GM19455 (cell line): ENCODE measurements around the gene DEF6.
A peak's percentile ranks its signal among the peaks of the same experiment; 100 is the strongest.

Experiments
- ATAC-seq: cut with Tn5 transposase; IDR thresholded peaks from one replicate; pipeline ENCODE4 v1.9.1; 2021; ENCODE audit not compliant: unreplicated experiment

DEF6 gene

DNA sequence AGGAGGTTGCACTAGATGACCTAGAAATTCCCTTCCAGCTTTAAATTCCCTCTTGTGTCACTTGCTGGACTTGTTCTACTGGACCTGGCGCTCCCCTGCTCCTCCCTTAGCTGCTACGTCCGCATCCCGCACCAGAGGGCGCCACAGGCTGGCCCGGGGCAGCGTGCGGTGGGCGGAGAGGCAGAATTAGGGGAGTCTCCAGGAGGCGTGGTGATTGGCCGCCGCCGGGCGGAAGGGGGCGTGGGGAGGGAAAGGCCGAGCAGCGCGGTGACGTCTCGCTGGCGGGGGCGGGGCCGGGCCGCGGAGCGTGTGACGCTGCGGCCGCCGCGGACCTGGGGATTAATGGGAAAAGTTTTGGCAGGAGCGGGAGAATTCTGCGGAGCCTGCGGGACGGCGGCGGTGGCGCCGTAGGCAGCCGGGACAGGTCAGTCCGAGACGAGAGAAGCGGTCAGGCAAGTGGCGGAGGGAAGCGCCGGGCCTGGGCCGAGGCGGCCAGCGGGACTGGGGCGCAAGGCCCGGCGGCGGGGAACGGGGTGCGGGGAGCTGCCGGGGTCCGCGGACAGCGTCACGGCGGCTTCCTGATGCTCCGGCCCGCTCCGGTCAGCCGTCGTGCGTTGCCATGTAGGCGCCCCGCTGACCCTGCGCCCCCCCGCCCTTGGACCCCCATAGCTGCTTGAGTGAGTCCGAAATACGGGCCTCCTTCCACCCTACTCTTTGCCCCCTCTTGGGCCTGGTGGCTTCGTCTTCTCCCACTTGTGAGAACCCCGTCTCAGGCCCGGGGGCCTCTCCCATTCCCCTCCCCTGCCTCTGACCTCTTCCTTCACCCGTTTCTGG, 44.9 kb downstream of the DEF6 start, which contains the start of gene PPARD:
Gene PPARD (plus strand): TSS at position 301 of the 834 bp plus-strand sequence. CDS start 68,530 bp downstream, outside the sequence.
- ATAC-seq = peak; percentile 92

DNA sequence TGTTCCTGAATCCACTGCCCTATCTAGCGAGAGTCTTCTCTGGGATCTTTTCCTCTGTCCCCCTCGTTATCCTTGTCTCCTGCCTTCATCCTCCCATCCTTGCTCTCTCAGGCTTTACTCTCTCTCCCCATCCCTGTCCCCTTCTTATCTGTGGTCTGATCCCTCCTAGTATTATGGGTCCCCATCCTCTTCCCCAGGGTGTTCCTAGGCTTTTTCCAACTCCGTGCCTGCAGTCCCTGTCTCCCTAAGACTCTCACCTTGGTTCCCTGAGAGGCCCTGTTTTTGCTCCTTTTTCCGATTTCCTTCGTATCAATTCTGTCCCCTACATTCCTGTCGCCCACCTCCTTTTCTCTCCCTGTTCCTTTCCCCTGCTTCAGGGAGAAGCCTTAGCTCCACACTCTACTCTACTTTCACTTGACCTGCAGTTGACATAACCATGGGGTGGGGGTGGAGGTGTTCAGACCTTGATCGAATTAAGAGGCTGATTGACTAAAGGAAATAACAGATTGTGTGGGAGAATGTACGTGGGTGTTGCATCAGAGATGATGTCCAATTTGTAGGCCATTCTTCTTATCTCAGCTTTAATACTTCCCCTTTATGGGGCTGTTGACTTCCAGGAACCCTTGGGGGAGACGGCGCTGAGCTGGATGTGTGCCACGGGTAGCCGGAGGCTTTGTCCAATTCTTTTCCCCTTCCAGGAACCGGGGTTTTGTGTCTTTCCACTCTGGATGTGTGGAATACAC, 45.6 kb downstream of the DEF6 start:
- ATAC-seq = no peak

DNA sequence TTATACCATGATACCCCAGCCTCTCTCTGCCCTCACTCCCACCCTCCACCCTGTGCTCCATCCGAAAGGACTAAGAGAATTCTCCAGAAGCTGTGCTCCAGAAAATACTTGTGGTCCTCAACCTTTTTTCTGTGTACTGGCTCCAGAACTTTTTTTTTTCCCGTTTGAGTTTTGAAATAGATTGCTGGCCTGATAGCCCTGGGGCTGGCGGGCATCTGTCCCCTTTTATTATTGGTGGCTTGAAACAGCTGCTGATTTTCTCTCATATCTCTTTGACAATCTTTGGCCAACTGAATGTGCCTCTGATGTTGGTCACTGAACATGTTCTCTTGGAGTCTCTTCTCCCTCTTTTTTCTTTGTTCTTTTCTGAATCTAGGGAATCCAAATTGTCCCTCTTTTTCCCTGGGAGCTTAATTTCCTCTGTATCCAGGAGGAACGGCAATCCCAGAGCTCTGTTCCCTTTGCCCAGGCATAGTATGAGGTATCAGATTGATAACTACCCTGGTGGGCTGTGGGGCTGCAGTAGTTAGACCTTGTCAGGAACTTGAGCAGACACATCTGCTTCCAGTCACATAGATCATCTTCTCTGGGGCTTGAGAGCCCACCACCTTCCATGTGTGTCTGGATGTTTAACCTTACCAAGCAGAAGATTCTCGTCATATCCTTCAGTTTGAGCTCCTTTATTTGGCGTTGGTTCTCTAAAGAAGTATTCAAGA, 46.4 kb downstream of the DEF6 start:
- ATAC-seq = no peak

DNA sequence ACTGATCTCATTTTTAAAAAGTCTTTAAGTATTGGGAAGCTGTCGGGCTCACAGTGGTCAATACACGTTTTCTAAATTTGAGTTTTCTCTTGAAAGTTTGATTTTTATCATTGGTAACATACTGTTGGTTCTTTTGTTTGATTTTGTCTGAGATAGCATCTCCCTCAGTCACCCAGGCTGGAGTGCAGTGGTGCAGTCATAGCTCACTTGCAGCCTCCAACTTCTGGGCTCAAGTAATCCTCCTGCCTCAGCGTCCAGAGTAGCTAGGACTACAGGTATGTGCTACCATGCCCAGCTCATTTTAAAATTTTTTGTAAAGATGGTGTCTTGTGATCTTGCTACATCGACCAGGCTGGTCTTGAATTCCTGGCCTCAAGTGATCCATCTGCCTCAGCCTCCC, 53.8 kb downstream of the DEF6 start:
- ATAC-seq = no peak

DNA sequence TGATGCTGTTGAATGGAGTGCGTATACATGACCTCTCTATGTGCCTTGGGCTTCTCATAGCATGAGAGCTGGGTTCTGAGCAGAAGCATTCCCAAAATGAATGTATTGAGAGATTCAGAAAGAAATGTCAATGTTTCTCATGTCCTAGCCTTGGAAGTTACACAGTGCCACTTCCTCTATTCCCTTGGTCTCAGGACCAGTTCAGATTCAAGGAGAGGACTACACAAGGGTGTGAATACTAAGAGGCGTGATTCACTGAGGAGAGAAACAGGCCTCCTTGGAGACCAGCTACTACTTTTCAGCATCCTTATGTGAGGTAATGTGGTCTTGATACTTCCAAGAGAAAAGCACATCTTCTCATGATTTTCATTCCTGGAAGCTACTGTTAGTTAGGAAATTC, 55.1 kb downstream of the DEF6 start:
- ATAC-seq = no peak

DNA sequence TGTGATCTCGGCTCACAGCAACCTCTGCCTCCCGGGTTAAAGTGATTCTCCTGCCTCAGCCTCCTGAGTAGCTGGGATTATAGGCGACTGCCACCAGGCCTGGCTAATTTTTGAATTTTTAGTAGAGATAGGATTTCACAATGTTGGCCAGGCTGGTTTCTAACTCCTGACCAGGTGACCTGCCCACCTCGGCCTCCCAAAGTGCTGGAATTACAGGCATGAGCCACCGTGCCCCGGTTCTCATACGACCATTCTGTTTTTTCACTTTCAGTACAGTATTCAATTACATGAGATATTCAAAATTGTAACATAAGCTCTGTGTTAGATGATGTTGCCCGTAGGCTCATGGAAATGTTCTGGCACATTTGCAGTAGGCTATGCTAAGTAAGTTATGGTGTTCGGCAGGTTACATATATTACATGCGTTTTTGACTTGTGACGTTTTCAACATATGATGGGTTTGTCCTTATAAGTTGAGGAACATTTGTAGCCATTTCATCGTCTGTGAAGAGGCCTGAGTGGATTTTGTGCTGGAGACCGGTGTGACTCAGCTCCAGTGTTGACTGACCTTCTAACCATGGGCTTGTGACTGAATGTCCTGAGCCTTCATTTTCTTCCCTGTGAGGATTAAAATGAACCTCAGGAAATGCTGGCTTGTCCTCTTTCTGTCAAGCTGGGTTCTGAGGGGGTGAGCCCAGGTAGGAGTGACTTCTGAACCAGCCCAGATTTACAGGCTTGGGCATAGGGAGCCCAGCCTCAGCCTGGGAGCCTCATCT, 56.9 kb downstream of the DEF6 start:
- ATAC-seq = no peak

DNA sequence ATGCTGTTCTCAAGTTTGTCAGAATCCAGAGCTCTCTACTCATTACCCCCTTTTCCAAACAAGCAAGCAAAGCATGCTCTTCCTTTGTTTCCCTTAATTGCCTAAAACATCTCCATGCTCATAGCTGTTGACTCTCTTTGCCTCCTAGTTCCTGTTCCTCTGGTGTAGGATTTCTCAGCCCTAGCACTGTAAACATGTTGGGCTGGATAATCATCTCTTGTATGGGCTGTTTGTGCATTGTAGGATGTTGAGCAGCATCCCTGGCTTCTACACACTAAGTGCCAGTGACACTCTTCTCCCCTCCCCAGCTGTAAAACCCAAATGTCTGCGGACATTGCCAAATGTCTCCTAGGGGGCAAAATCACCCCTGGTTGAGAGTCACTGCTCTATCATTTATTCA, 58.8 kb downstream of the DEF6 start:
- ATAC-seq = no peak

DNA sequence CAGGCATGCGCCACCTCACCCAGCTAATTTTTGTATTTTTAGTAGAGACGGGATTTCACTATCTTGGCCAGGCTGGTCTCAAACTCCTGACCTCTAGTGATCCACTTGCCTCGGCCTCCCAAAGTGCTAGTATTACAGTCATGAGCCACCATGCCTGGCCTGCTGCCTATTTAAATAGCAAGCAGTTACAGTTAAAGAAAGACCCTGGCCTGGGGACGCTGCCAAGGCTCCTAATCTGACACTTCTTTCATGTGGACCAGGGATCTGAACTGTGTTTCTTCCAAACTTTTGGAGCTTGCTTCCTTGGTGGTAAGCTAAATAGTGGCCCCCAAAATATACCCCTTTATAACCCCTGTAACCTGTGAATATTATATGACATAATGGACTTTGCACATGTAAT, 60.1 kb downstream of the DEF6 start:
- no peak for ATAC-seq

DNA sequence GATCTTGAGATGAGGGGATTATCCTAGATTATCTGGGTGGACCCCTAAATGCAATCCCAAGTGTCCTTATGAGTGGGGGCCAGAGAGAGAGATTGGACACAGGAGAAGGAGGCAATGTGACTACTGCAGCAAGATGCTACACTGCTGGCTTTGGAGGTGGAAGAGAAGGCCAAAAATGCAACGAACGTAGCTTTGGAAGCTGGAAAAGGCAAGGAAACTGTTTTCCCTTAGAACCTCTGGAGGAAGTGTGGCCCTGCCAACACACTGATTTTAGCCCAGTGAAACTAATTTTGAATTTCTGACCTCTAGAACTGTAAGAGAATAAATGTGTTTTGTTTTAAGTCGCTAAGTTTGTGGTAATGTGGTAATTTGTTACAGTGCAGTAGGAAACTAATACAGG, 60.5 kb downstream of the DEF6 start:
- ATAC-seq = no peak

DNA sequence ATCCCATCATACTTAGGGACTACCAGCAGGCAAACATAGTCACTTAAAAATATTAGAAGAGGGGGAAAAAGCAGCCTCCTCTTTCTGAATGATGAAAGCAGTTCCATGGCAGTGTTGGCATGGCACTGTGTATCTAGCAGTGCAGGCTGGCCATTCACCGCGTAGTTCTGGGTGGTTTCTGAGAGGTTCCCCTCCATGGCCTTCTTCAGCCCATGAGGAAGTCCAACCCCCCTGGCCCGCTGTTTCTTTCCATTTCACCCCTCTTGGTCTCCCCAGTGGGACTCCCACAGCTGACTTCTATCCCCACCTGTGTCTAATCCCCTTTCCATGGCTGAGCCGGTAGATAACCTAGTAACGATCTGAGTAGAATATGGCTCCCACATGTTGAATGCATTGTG, 61.7 kb downstream of the DEF6 start:
- ATAC-seq = no peak

DNA sequence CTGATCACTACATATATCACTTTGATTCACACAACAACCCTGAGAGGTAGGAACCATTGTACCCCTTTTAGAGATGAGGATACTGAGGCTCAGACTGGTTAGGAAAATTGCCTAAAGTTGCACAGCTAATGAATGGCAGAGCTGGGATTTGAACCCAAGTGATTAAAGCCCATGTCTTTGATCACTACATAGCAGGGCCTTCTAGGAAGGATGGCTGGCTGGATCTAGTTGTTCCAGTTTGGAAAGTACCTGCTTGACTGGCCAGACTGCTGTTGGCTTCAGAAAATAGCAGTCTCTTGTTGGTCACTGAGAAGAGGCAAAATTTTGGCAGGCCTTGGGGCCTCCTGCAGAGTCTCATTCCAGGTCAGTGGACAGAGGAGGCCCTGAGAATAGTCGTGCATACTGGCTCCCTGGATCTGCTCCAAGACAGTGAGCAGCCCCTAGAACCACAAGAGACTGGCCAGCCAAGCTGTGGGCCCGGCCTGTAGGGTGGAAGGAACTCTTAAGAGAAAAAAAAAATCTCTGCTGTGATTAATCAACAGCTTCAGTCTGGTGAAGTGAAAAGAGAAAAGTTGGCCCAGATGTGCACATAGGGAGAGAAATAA, 62.2 kb downstream of the DEF6 start:
- ATAC-seq = no peak

DNA sequence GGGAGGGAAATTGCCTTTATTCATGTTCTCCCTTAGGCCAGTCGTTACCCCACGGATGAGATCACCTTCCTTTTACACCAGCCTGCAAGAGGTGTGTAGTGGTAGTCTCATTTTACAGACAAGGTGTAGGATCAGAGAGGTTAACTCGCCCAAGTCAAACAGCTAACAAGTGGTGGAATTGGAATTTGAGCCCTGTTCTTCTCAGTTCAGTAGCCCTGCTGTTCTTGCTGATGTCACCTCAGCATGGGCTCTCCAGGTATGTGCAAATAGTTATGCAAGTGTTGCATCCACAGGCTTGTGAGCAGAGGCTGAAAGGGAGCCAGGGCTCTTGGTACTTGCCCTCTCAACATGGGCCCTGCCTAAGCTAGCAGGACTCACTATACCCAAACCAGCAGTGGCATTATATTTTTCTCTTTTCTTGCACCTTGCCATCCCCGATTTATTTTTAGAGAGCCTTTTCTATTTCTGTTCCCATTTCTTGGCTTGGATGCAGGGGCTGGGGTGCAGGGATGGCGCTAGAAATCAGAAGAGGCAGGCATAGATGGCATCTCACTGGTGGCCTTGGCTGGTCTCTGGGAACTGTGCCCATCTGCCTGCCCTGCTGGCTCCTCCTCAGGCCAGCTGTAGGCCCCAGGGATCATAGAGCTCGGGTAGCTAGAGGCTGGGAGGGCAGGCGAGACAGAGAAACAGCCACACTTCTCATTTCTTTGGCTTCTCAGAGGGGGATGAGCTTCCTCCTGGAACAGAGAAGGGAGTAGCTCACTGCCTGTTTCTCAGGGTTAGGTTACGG, 62.9 kb downstream of the DEF6 start:
- ATAC-seq = no peak

DNA sequence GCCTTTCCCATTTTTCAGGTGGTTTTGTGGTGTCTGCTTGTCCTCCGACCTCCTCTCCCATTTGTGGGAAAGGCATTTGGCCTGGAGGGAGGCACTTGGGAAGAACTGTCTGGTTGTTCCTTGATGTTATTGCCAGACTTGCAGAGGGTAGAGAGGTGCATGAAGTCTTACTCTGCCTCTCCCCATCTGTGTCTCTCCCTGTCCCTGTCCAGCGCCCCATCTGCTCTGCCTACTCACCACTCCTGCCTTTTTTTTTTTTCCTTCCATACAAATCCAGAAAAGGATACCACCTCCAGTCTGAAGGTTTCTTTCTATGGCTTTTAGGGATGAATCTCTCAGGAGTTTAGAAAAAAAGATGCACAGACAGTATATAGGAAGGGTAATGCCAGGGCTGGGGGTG, 64.6 kb downstream of the DEF6 start:
- no peak for ATAC-seq

DNA sequence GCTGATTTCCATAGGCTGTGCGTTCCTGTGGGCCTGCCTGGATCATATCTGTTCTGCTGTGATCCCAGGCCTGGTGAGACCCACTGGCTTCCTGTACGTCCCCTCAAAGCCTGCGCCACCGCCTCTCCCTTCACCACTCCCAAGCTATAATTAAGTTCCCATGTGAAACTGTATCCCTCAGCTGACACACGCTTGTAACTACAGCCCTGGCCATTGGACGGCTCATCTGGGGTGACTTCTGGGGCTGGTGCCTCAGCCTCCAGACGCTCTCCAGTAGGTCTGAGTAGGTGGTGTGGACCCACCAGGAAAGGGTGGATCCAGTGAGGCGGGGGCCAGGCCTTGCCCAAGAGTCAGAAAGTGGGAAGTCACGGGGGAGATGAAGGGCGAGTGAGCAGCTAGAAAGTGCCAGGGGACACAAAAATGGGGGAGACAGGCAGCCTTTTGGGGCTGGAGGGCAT, 65.7 kb downstream of the DEF6 start:
- ATAC-seq = no peak

DNA sequence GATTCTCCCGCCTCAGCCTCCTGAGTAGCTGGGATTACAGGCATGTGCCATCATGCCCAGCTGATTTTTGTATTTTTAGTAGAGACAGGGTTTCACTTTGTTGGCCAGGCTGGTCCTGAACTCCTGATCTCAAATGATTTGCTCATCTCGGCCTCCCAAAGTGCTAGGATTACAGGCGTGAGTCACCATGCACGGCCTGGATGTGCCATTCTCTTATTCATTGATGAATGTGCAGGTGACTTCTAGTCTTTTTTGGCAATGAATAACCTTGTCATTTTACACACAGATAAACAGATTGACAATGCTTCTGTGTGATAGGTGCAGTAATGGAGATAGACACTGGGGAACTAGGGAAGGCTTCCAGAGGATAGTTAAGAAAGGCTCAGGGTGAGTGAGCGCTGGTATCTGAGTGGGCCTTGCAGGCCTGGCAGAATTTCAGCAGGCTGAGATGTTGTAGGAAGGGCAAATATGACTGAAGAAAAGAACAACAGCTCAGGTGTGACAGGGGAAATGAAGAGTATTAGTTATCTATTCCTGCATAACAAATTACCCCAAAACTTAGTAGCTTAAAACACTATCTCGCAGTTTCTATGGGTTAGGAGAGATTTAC, 68.1 kb downstream of the DEF6 start:
- no peak for ATAC-seq

DNA sequence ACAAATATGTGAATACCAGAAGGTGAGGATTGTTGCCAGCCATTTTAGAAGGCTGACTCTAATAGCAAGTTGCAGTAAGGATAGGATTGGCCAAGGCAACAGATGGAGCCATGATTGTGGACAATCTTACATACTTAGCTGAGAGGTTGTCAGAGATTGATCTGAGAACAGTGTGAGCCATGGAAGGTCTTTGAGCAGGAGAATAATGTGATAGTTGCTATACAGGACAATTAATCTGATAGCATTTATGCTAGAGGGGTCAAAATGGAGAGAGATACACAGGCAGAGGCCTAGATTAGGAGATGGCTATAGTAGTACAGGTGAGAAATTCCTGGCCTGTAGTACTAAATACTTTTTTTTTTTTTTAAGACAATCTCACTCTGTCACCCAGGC, 68.6 kb downstream of the DEF6 start:
- no peak for ATAC-seq

DNA sequence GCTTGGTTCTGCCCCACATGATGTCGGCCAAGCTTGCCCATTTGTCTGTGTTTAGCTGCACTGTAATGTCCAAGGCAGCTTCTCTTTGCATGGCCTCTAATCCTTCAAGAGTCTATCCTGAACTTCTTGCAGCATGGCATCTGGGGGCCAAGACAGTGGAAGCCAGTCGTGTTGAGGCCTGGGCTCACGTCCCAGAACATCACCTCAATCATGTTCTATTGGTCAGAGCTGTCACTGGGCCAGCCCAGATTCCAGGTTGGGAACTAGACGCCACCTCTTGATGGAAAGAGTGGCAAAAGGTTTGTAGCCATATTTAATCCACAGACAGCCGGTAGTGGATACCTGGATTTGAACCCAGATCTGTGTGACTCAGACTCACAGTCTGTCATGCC, 70.0 kb downstream of the DEF6 start:
- ATAC-seq = no peak

DNA sequence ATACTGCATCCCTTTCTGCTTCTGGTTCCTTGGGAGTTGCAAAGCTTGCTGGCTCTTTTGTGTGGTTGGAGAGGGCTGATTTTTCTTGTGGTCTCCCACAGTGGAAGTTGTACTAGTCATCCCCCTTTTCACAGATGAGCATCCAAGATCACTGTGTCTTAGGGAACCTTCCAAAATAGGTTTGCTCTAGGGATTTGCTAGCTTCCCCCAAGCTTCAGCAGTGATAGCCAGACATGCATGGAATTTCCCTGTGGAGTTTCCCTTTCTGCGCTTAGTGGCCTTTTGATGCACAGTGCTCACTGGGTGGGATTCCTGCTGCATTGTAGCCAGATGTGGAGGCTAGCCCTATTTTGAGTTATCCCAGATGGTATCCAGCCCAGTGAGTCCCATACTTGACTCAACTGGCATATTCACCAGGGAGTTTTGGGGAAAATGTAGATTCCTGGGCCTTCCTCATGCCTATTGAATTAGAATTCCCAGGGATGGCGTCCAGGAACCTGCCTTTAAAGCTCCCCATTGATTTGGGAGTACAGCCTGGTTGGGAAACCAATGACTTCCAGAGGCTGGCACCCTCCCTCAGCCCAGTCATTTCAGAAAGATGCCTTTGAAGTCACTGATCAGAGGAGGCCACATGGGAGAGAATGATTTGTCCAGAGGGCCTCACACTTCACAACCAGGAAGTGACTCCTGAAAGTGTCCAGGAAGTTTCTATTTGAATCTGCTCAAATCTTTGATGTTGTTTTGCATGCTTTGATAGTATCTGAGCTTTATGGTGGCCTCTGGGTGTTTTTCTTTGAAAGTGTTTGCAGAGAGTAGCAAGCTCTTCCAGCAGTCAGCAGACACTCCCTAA, 70.6 kb downstream of the DEF6 start:
- ATAC-seq = no peak
